Thoracic aorta (tissue), 2 donors: ENCODE data around the gene EEF2K. TPM values are rescaled to one million over a fixed set of nuclear protein-coding genes. Genes with fewer than 3 reads are reported as not detected.

Source experiments
- ATAC-seq: fragments of 150-250 bp; one replicate; pipeline ENCODE4 v1.8.0; 2017; ENCODE audit warnings: low read depth; ENCODE audit not compliant: insufficient number of reproducible peaks, low FRiP score
- DNase-seq: peaks from one replicate; pipeline ENCODE4 v3.0.0-alpha.2; 2020; ENCODE audit warnings: low spot score
- H3K27ac ChIP-seq, 2 donors: fragments of 200-600 bp; sonication (generic); 1 replicate in 1 of 2; 2 replicates in 1 of 2; pipeline ENCODE4 v1.5.1; 2016; ENCODE audit warnings: mild to moderate bottlenecking in 2 of 2, moderate library complexity in 2 of 2
- H3K27me3 ChIP-seq: fragments of 200-600 bp; sonication (generic); replicated peaks from 2 replicates; pipeline ENCODE4 v1.6.0; 2016; ENCODE audit warnings: mild to moderate bottlenecking; ENCODE audit not compliant: insufficient read depth
- H3K36me3 ChIP-seq: fragments of 200-600 bp; sonication (generic); one replicate; pipeline ENCODE4 v1.5.1; 2016
- H3K4me1 ChIP-seq, 2 donors: fragments of 200-600 bp; sonication (generic); 1 replicate in 1 of 2; 2 replicates in 1 of 2; pipeline versions ENCODE4 v1.5.1 to v1.6.0; 2016; ENCODE audit warnings: low read depth in 2 of 2, mild to moderate bottlenecking in 1 of 2; ENCODE audit not compliant: control insufficient read depth in 1 of 2
- H3K4me3 ChIP-seq: fragments of 200-600 bp; sonication (generic); 2 replicates; pipeline ENCODE4 v1.5.1; 2016; ENCODE audit warnings: mild to moderate bottlenecking
- H3K9me3 ChIP-seq: fragments of 200-600 bp; sonication (generic); 2 replicates; pipeline ENCODE4 v1.5.1; 2016
- CTCF ChIP-seq: fragments of 200-600 bp; sonication (generic); IDR thresholded peaks from one replicate; pipeline ENCODE4 v1.5.1; 2019; ENCODE audit warnings: antibody characterized with exemption
- total RNA-seq, 2 donors: library from RNA; depleted of rRNA; stranded (reverse); fragments of >200 nt; gene quantifications; one replicate each; pipeline versions ENCODE4 v1.1.0 to v1.2.3, GENCODE V29; 2016

Gene EEF2K
- total RNA-seq, 2 donors from 2014 or later: 35.1 to 38.2 TPM

- no peaks in the 10 kb centered on the region for H3K9me3 ChIP-seq
- no peaks in the 10 kb centered on the region for H3K27me3 ChIP-seq
- H3K36me3 ChIP-seq: peaks cover 77% of the 10 kb centered on the region
- no peak overlapping the region for H3K4me3 ChIP-seq
- ATAC-seq (no peak), DNase-seq (no peak)
- H3K4me1 ChIP-seq: no peaks in the 10 kb centered on the region
- no peak for TF ChIP-seq CTCF
- H3K27ac ChIP-seq: no peak overlapping the region
These were observed 47.2 kb downstream of the EEF2K start for GRCh38 chr16:22253272-22253671.

GRCh38 chr16:22255335-22255734, 49.3 kb downstream of the EEF2K start:
- DNase-seq (no peak), ATAC-seq (no peak)
- Histone ChIP-seq H3K4me3 (no peak overlapping the region), H3K9me3 (no peaks in the 10 kb centered on the region), H3K27ac (no peak overlapping the region), H3K27me3 (no peaks in the 10 kb centered on the region), H3K4me1 (no peaks in the 10 kb centered on the region), H3K36me3 (peaks cover 75% of the 10 kb centered on the region)
- TF ChIP-seq CTCF: no peak

GRCh38 chr16:22257440-22257839, 51.4 kb downstream of the EEF2K start:
- TF ChIP-seq CTCF: no peak
- Histone ChIP-seq H3K36me3 (peaks cover 72% of the 10 kb centered on the region), H3K27ac (no peak overlapping the region), H3K4me1 (no peaks in the 10 kb centered on the region), H3K9me3 (no peaks in the 10 kb centered on the region), H3K27me3 (no peaks in the 10 kb centered on the region), H3K4me3 (no peak overlapping the region)
- DNase-seq (no peak), ATAC-seq (no peak)

GRCh38 chr16:22260490-22260889, 54.4 kb downstream of the EEF2K start:
- Histone ChIP-seq H3K27me3 (no peaks in the 10 kb centered on the region), H3K36me3 (peaks cover 76% of the 10 kb centered on the region), H3K9me3 (no peaks in the 10 kb centered on the region), H3K4me3 (no peak overlapping the region), H3K27ac (no peak overlapping the region), H3K4me1 (no peaks in the 10 kb centered on the region)
- ATAC-seq: no peak
- no peak for TF ChIP-seq CTCF
- no peak for DNase-seq

GRCh38 chr16:22262460-22262859, 56.4 kb downstream of the EEF2K start:
- ATAC-seq: no peak
- H3K27me3 ChIP-seq: no peaks in the 10 kb centered on the region
- no peak overlapping the region for H3K27ac ChIP-seq
- no peak for DNase-seq
- H3K9me3 ChIP-seq: no peaks in the 10 kb centered on the region
- peaks cover 78% of the 10 kb centered on the region for H3K36me3 ChIP-seq
- TF ChIP-seq CTCF: no peak
- H3K4me1 ChIP-seq: no peaks in the 10 kb centered on the region
- no peak overlapping the region for H3K4me3 ChIP-seq
